Skeletal muscle satellite cell (primary cell): ENCODE results near the gene GULP1.
"Not testable (repeated sequence)": the region's sequence is repeated elsewhere in the genome, so short reads cannot be mapped to it uniquely, and the experiment has no call there.

Experiments used
- H3K27me3 ChIP-seq: 2 replicates; pipeline ENCODE4 v1.7.0; 2013; ENCODE audit warnings: low read length; ENCODE audit not compliant: control insufficient read depth, insufficient read depth
- H3K36me3 ChIP-seq: 2 replicates; pipeline ENCODE4 v1.7.0; 2013; ENCODE audit warnings: mild to moderate bottlenecking, control low read depth, low read length; ENCODE audit not compliant: insufficient read depth
- H3K4me1 ChIP-seq: 2 replicates; pipeline ENCODE4 v1.7.0; 2013; ENCODE audit warnings: low read length; ENCODE audit not compliant: control insufficient read depth, insufficient read depth
- H3K4me2 ChIP-seq: 2 replicates; pipeline ENCODE4 v1.7.0; 2013; ENCODE audit warnings: mild to moderate bottlenecking, low read length
- H3K4me3 ChIP-seq: 2 replicates; pipeline ENCODE4 v1.7.0; 2013; ENCODE audit warnings: low read length
- H3K9ac ChIP-seq: 2 replicates; pipeline ENCODE4 v1.7.0; 2013; ENCODE audit warnings: mild to moderate bottlenecking, low read depth, low read length, moderate library complexity
- H3K9me3 ChIP-seq: replicated peaks from 2 replicates; pipeline ENCODE4 v1.7.0; 2013; ENCODE audit warnings: mild to moderate bottlenecking, control low read depth, low read length

GULP1 gene

GRCh38 chr2:188293601-188294351 is 2.1 kb downstream of the GULP1 start:
- H3K4me1 ChIP-seq, result peaks cover 32% of the 10 kb centered on the region
- H3K36me3 ChIP-seq, result no peaks in the 10 kb centered on the region
- peak overlapping the region; percentile 92 for H3K9ac ChIP-seq
- peak overlapping the region; percentile 95 for H3K4me2 ChIP-seq
- no peaks in the 10 kb centered on the region for H3K27me3 ChIP-seq
- peak overlapping the region; percentile 94 for H3K4me3 ChIP-seq
- H3K9me3 ChIP-seq, result no peaks in the 10 kb centered on the region

- peak overlapping the region; percentile 92 for H3K9ac ChIP-seq
- H3K4me1 ChIP-seq, result peaks cover 32% of the 10 kb centered on the region
Measured at GRCh38 chr2:188294352-188294926, 2.8 kb downstream of the GULP1 start.

GRCh38 chr2:188295067-188295685 is 3.5 kb downstream of the GULP1 start:
- peak overlapping the region; percentile 7 for H3K4me3 ChIP-seq
- H3K36me3 ChIP-seq, result no peaks in the 10 kb centered on the region
- H3K9ac ChIP-seq, result peak overlapping the region; percentile 92
- no peaks in the 10 kb centered on the region for H3K9me3 ChIP-seq
- peak overlapping the region; percentile 95 for H3K4me2 ChIP-seq
- no peaks in the 10 kb centered on the region for H3K27me3 ChIP-seq
- peaks cover 32% of the 10 kb centered on the region for H3K4me1 ChIP-seq

More at GRCh38 chr2:188294352-188294926, 2.8 kb downstream of the GULP1 start:
- Histone ChIP-seq H3K4me2 (peak overlapping the region; percentile 95), H3K9me3 (no peaks in the 10 kb centered on the region), H3K36me3 (no peaks in the 10 kb centered on the region), H3K27me3 (no peaks in the 10 kb centered on the region), H3K4me3 (peak overlapping the region; percentile 94)

GRCh38 chr2:188297978-188298377 is 6.3 kb downstream of the GULP1 start:
- Histone ChIP-seq H3K4me3 (no peak overlapping the region), H3K9ac (no peak overlapping the region), H3K9me3 (no peaks in the 10 kb centered on the region), H3K27me3 (no peaks in the 10 kb centered on the region), H3K4me1 (peaks cover 28% of the 10 kb centered on the region), H3K4me2 (no peak overlapping the region), H3K36me3 (no peaks in the 10 kb centered on the region)

DNA sequence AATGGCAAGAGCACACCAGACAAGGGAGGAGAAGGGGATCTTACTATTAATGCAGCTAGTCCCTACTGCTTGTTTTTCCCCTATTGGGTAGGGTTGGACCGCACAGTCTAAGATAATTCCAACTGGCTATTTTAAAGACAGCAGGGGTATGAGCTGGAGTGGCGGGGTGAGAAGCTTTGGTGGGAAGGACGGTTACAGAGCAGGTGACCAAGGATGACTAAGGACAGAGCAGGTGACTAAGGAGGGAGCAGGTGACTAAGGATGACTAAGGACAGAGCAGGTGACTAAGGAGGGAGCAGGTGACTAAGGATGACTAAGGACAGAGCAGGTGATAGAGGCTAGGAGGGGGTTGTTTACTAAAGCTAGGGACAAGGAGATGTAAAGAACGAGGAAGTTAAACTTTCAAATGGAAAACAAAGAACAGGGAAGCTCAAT is 7.3 kb downstream of the GULP1 start:
- H3K36me3 ChIP-seq, H3K27me3 ChIP-seq, H3K9ac ChIP-seq, H3K4me2 ChIP-seq, H3K9me3 ChIP-seq, H3K4me3 ChIP-seq: not testable (repeated sequence)
- H3K4me1 ChIP-seq, result peaks cover 31% of the 10 kb centered on the region

DNA sequence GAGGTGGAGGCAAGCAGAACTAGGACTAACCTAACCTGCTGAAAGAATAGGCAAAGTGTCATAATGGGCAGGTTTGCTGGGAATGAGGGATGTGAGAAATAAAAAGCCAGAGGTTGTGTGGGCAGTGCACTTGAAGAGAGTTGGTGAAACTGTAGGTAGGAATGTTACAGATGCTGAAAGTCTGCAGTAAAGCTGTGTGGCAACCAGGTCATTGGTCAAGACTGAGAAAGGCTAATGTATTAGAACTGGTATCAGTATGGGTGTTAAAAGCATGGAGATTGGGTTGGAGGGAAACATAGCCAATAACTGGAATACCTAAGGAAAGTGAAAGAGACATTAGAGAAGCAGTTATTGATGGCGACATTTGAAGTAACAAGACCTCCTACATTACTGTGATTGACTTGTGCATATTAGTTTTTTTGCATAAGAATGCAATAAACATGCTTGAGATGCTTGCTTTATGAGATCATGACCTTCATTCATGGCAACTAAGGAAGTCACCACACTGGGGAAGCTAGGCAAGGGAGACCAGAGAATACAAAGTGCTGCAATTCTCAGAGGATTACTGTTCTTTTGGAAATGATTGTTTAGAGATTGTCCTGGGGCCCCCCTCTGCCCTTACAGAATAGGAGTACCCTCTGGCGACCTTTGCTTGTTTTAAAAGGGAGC is 11.8 kb downstream of the GULP1 start:
- H3K4me1 ChIP-seq, result peaks cover 45% of the 10 kb centered on the region
- H3K4me3 ChIP-seq, result peak overlapping the region; percentile 25
- H3K36me3 ChIP-seq, result no peaks in the 10 kb centered on the region
- no peaks in the 10 kb centered on the region for H3K27me3 ChIP-seq
- peak overlapping the region; percentile 46 for H3K4me2 ChIP-seq
- peak overlapping the region; percentile 29 for H3K9ac ChIP-seq
- no peaks in the 10 kb centered on the region for H3K9me3 ChIP-seq

- Histone ChIP-seq H3K4me1 (peaks cover 46% of the 10 kb centered on the region), H3K4me2 (no peak overlapping the region), H3K9me3 (no peaks in the 10 kb centered on the region), H3K36me3 (no peaks in the 10 kb centered on the region), H3K4me3 (no peak overlapping the region), H3K9ac (no peak overlapping the region), H3K27me3 (no peaks in the 10 kb centered on the region)
Measured at GRCh38 chr2:188305271-188305670, 13.6 kb downstream of the GULP1 start.

- Histone ChIP-seq H3K9ac (no peak overlapping the region), H3K27me3 (no peaks in the 10 kb centered on the region), H3K4me1 (peaks cover 46% of the 10 kb centered on the region), H3K4me3 (no peak overlapping the region), H3K36me3 (no peaks in the 10 kb centered on the region), H3K4me2 (no peak overlapping the region), H3K9me3 (no peaks in the 10 kb centered on the region)
Measured at GRCh38 chr2:188306271-188306670, 14.6 kb downstream of the GULP1 start.

DNA sequence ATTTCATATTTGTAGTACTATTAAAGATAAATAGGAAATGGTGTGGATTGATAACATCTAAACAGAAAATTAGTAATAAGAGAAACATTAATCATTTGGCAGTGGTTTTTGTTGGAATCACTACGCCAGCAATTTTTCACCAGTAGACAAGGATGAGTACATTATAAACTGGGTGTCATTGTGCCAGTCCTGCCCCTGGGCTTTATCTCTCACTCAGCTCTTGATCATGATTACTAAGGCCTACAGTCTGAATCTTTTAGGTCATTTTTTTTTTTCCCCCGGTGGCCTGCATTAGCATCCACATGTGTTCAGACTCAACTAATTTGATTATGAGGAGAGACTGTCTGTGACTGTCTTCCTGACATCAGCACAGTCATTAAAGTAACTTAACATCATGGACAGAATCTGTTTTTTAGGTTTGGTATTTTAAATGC is 16.2 kb downstream of the GULP1 start:
- Histone ChIP-seq H3K9me3 (no peaks in the 10 kb centered on the region), H3K27me3 (no peaks in the 10 kb centered on the region), H3K36me3 (no peaks in the 10 kb centered on the region), H3K4me2 (no peak overlapping the region), H3K9ac (no peak overlapping the region), H3K4me1 (peaks cover 42% of the 10 kb centered on the region), H3K4me3 (no peak overlapping the region)

- H3K9ac ChIP-seq, result no peak overlapping the region
- no peaks in the 10 kb centered on the region for H3K36me3 ChIP-seq
- H3K9me3 ChIP-seq, result no peaks in the 10 kb centered on the region
- H3K4me2 ChIP-seq, result no peak overlapping the region
- no peak overlapping the region for H3K4me3 ChIP-seq
- H3K27me3 ChIP-seq, result no peaks in the 10 kb centered on the region
- peaks cover 36% of the 10 kb centered on the region for H3K4me1 ChIP-seq
Measured at GRCh38 chr2:188308483-188308882, 16.8 kb downstream of the GULP1 start.

DNA sequence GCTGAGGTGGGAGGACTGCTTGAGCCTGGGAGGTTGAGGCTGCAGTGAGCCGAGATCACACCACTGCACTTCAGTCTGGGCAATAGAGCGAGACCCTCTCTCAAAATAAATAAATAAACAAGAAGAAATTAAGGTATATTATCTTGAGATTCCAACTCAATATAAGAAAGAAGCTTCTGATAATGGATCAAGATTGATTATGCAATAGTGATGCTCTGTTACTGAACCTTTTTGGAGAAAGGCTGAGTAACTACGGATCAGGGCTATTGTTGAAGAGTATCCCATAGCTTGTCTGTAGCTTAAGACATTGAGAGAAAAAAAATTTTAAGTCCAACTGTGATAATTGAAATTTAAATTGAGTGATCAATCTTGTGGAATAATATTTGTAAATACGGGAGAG is 17.7 kb downstream of the GULP1 start:
- H3K9ac ChIP-seq, result no peak overlapping the region
- no peaks in the 10 kb centered on the region for H3K36me3 ChIP-seq
- no peaks in the 10 kb centered on the region for H3K9me3 ChIP-seq
- no peak overlapping the region for H3K4me3 ChIP-seq
- H3K4me1 ChIP-seq, result peaks cover 32% of the 10 kb centered on the region
- H3K4me2 ChIP-seq, result no peak overlapping the region
- H3K27me3 ChIP-seq, result no peaks in the 10 kb centered on the region
